Astrocyte of the spinal cord (primary cell): ENCODE data around the gene TAS2R42.

Experiments used
- DNase-seq: peaks from one replicate; pipeline ENCODE4 v3.0.0; 2011; ENCODE audit warnings: low read depth, low spot score
- H3K4me3 ChIP-seq: 2 replicates; pipeline ENCODE4 v1.5.1; 2011; ENCODE audit warnings: low read depth, mild to moderate bottlenecking, low read length, moderate library complexity
- CTCF ChIP-seq: IDR thresholded peaks from 2 replicates; pipeline ENCODE4 v1.5.1; 2012; ENCODE audit warnings: low read depth, mild to moderate bottlenecking, low read length, inconsistent platforms
- in situ Hi-C: cut with HindIII; loops from 2 replicates; pipeline ENCODE4 v1.10.0; 2017; ENCODE audit warnings: low sequenced_read_pairs

Gene TAS2R42

DNA sequence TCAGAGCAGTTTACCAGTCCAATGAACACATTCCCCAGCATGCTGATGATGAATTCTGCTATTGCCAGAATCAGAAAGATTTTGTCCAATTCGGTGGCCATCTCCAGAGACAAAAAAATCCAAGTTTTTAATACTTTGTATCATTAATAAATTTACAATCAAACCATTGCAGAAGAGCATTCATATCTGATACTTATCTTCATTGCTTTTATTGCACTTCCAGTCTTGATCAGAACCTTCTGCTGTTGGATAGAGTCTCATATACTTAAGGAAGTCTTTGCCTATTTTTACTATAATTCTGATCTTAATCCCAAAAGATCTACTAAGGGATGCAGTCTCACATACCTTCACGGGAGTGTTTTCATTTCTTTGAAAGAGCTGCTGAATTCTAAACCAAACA is at the start of gene TAS2R42:
TAS2R42 (minus strand) TSS at position 101 of the 400 bp plus-strand sequence; CDS start at position 101, 0 bp downstream.
- no peak for DNase-seq
- H3K4me3 ChIP-seq: no peak within 1 kb of the TSS
- in situ Hi-C loops: no loop called here
- no peak for TF ChIP-seq CTCF

GRCh38 chr12:11233532-11233931 is 46.8 kb upstream of the TAS2R42 start:
- no peak for DNase-seq
- in situ Hi-C loops: no loop called here
- no peak overlapping the region for H3K4me3 ChIP-seq
- TF ChIP-seq CTCF: no peak

- TF ChIP-seq CTCF: peak; percentile 85
- DNase-seq: peak; percentile 54
- H3K4me3 ChIP-seq: no peak overlapping the region
- in situ Hi-C loops: no loop called here
Observed at GRCh38 chr12:11228296-11228879, 41.7 kb upstream of the TAS2R42 start.

GRCh38 chr12:11227373-11227772 is 40.6 kb upstream of the TAS2R42 start:
- in situ Hi-C loops: no loop called here
- no peak for TF ChIP-seq CTCF
- H3K4me3 ChIP-seq: no peak overlapping the region
- no peak for DNase-seq

GRCh38 chr12:11209113-11209512 is 22.4 kb upstream of the TAS2R42 start:
- no peak for DNase-seq
- H3K4me3 ChIP-seq: no peak overlapping the region
- no peak for TF ChIP-seq CTCF
- in situ Hi-C loops: no loop called here

DNA sequence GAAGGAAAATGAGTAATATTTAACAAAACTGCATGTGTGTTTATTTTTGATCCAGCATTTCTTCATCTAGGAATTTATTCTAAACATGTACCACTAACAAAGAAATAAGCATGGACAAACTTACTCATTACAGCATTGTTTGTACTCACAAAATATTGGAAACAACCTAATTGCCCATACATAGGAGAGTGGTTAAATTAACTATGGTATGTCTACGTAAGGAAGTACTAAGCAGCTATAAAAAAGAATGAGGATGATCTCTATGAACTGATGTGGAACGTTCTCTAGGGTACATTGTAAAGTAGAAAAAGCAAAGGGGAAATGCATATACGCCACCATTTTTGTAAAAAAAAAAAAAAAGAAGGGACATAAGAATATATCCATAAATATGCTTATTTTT is 17.4 kb upstream of the TAS2R42 start:
- in situ Hi-C loops: no loop called here
- no peak overlapping the region for H3K4me3 ChIP-seq
- DNase-seq: no peak
- TF ChIP-seq CTCF: no peak
